Gastrocnemius medialis (tissue), 4 donors: ENCODE measurements around the gene PARVA.

Experiments used
- POLR2A ChIP-seq, 2 donors: fragments of 450-650 bp; IDR thresholded peaks; one replicate each; pipeline ENCODE4 v1.6.1; 2017; ENCODE audit warnings: antibody characterized with exemption in 2 of 2, mild to moderate bottlenecking in 2 of 2, moderate library complexity in 2 of 2
- TF ChIP-seq, protein P1 (sequence below), 5 experiments: fragments of 450-650 bp in 3 of 5; fragments of 200-600 bp in 2 of 5; sonication (generic) in 2 of 5; IDR thresholded peaks in 4 of 5; conservative IDR thresholded peaks in 1 of 5; 1 replicate in 4 of 5; 2 replicates in 1 of 5; pipeline ENCODE4 v1.5.1; 2016 to 2019; ENCODE audit warnings: antibody characterized with exemption in 5 of 5, mild to moderate bottlenecking in 3 of 5, moderate library complexity in 3 of 5

DNA sequence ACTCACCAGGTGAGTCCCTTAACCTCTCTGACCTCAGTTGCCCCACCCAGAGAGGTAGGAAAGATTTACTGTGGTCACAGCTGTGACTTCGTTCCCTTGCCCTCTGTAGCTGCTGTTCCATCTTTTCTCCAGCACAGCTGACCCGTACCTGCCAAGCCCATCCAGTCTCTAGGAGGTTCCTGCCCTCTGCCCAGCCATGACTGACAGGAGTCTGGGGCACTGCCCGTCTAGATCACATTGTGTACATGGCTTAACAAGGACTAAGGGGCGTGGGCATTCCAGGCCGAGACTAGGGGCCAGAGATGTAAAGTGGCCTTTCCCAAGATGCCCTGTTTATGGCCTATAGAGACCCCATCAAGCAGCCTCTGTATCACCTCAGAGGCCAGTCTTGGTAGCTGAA lies 132.0 kb downstream of the PARVA start:
- TF ChIP-seq, protein P1, sequence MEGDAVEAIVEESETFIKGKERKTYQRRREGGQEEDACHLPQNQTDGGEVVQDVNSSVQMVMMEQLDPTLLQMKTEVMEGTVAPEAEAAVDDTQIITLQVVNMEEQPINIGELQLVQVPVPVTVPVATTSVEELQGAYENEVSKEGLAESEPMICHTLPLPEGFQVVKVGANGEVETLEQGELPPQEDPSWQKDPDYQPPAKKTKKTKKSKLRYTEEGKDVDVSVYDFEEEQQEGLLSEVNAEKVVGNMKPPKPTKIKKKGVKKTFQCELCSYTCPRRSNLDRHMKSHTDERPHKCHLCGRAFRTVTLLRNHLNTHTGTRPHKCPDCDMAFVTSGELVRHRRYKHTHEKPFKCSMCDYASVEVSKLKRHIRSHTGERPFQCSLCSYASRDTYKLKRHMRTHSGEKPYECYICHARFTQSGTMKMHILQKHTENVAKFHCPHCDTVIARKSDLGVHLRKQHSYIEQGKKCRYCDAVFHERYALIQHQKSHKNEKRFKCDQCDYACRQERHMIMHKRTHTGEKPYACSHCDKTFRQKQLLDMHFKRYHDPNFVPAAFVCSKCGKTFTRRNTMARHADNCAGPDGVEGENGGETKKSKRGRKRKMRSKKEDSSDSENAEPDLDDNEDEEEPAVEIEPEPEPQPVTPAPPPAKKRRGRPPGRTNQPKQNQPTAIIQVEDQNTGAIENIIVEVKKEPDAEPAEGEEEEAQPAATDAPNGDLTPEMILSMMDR (IDR thresholded peaks at IDR 0.05 in 4 of 5, conservative IDR thresholded peaks at IDR 0.05 in 1 of 5): no peak
- TF ChIP-seq POLR2A (IDR thresholded peaks at IDR 0.05): no peak
